Activated CD8-positive, alpha-beta memory T cell treated with anti-CD3 and anti-CD28 coated beads for 24 hours (primary cell): ENCODE data around the gene PCDHGA11.
"Not testable (repeated sequence)": the region's sequence is repeated elsewhere in the genome, so short reads cannot be mapped to it uniquely, and the experiment has no call there.

Experiments
- DNase-seq: peaks from one replicate; pipeline ENCODE4 v3.0.0-alpha.2; 2020

Gene PCDHGA11

DNA sequence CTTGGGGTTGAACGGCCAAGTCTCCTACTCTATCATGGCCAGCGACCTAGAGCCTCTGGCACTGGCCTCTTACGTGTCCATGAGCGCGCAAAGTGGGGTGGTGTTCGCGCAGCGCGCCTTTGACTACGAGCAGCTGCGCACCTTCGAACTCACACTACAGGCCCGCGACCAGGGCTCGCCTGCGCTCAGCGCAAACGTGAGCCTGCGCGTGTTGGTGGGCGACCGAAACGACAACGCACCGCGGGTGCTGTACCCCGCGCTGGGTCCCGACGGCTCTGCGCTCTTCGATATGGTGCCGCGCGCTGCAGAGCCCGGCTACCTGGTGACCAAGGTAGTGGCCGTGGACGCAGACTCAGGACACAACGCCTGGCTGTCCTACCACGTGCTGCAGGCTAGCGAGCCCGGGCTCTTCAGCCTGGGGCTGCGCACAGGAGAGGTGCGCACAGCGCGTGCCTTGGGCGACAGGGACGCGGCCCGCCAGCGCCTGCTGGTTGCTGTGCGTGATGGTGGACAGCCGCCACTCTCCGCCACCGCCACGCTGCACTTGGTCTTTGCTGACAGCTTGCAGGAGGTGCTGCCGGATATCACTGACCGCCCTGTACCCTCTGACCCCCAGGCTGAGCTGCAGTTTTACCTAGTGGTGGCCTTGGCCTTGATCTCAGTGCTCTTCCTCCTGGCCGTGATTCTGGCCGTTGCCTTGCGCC lies 21.1 kb upstream of the PCDHGA11 start:
- no peak for DNase-seq

DNA sequence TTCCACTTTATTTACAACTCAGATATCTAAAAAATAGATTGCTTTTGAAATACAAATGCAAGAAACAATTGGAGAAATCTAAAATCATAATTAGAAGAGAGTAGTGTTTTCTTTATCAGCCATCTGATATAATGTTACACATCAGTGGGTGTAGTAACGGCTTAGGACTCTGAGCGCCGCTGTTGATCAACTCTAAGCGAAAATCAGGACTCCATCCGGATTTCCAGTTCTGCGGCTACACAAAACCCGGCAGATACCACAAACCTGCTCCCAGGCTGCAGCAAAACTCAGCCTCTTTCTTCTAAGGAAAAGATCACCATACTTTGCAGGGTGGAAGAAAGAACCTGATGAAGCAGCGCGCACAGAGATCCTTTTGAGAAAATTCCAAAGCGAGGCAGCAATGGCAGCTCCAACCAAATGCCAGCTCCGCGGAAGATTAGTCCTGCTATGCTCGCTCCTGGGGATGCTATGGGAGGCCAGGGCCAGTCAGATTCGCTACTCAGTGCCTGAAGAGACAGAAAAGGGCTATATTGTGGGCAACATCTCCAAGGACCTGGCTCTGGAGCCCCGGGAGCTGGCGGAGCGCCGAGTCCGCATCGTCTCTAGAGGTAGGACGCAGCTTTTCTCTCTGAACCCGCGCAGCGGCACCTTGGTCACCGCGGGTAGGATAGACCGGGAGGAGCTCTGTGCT lies 18.2 kb upstream of the PCDHGA11 start, which contains the start of gene PCDHGA9:
PCDHGA9 (plus strand) TSS at position 226 of the 691 bp plus-strand sequence; CDS start at position 401, 175 bp downstream.
- DNase-seq = no peak

DNA sequence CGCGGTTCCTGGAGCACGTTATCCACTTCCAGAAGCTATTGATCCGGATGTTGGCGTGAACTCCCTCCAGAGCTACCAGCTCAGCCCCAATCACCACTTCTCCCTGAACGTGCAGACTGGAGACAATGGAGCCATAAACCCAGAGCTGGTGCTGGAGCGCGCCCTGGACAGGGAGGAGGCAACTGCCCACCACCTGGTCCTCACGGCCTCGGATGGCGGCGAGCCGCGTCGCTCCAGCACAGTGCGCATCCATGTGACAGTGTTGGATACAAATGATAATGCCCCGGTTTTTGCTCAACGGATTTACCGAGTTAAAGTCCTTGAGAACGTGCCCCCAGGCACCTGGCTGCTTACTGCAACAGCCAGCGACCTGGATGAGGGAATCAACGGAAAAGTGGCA lies 17.5 kb upstream of the PCDHGA11 start:
- DNase-seq = no peak

DNA sequence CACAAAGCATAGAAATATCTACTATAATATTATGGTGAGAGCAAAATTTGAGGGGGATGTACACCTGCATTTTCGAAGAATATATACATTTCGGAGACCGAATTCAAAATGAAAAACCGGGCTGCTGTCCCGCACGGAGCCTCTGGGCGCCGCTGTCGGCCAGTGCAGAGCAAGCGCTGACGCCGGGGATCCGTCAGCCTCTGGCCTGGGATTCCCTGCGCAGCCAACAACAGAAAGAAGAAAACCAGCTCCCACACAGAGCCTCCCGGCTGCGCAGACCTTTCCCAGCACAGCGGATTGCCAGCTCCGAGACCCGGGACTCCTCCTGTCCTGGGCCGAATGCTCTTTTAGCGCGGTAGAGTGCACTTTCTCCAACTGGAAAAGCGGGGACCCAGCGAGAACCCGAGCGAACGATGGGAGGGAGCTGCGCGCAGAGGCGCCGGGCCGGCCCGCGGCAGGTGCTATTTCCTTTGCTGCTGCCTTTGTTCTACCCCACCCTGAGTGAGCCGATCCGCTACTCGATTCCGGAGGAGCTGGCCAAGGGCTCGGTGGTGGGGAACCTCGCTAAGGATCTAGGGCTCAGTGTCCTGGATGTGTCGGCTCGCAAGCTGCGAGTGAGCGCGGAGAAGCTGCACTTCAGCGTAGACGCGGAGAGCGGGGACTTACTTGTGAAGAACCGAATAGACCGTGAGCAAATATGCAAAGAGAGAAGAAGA lies 12.9 kb upstream of the PCDHGA11 start, which contains the start of gene PCDHGB6:
PCDHGB6 (plus strand) TSS at position 232 of the 716 bp plus-strand sequence; CDS start at position 414, 182 bp downstream.
- peak; percentile 54 for DNase-seq

DNA sequence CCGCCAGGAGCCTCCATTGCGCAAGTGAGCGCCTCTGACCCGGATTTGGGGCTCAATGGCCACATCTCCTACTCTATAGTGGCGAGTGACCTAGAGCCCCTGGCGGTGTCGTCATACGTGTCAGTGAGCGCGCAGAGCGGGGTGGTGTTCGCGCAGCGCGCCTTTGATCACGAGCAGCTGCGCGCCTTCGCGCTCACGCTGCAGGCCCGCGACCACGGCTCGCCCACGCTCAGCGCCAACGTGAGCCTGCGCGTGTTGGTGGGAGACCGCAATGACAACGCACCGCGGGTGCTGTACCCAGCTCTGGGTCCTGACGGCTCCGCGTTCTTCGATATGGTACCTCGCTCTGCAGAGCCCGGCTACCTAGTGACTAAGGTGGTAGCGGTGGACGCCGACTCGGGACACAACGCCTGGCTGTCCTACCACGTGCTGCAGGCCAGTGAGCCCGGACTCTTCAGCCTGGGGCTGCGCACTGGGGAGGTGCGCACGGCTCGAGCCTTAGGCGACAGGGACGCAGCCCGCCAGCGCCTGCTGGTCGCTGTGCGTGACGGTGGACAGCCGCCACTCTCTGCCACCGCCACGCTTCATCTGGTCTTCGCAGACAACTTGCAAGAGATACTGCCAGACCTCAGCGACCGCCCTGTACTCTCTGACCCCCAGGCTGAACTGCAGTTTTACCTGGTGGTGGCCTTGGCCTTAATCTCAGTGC lies 11.1 kb upstream of the PCDHGA11 start:
- DNase-seq = no peak

DNA sequence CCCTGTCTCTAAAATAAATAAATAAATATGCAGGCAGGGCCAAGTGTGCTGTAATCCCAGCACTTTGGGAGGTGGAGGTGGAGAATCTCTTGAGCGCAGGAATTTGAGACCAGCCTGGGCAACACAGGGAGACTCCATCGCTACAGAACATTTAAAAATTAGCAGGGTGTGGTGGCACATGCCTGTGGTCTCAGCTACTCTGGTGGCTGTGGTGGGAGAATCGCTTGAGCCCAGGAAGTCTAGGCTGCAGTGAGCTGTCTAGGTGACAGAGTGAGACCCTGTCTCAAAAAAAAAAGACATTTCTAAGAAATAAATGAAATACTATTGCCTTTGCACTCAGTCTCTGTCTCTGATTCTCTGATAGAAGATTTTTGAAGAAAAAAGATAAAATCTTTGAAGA lies 9.3 kb upstream of the PCDHGA11 start:
- DNase-seq = no peak

DNA sequence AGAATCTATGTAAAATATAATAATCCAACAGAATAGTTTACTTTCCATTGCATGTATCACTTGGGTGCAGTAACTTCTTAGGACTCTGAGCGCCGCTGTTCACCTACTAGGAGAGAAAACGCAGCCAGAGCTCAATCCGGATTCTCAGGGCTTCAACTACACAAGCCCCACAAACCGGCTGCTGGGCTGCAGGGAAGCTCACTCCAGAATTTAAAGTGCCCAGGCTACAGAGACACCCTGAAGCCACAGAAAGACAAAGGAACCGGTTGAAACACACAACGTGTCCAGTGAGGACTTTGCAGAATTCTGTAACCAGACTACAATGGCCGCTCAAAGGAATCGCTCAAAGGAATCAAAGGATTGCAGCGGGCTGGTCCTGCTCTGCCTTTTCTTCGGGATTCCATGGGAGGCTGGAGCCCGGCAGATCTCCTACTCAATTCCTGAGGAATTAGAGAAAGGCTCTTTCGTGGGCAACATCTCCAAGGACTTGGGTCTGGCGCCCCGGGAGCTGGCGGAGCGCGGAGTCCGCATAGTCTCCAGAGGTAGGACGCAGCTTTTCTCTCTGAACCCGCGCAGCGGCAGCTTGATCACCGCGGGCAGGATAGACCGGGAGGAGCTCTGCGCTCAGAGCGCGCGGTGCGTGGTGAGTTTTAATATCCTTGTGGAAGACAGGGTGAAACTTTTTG lies 7.9 kb upstream of the PCDHGA11 start, which contains the start of gene PCDHGA10:
PCDHGA10 (plus strand) TSS at position 134 of the 686 bp plus-strand sequence; CDS start at position 323, 189 bp downstream.
- DNase-seq = peak; percentile 70

DNA sequence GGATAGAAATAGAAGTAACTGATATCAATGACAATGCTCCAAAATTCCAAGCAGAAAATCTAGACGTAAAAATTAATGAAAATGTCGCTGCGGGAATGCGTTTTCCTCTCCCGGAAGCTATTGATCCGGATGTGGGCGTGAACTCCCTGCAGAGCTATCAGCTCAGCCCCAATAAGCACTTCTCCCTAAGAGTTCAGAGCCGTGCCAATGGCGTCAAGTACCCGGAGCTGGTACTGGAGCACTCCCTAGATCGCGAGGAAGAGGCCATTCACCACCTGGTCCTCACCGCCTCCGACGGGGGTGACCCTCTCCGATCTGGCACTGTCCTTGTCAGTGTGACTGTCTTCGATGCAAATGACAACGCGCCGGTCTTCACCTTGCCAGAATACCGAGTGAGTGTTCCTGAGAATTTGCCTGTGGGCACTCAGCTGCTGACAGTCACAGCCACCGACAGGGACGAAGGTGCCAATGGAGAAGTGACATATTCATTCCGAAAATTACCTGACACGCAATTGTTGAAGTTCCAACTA lies 7.2 kb upstream of the PCDHGA11 start:
- DNase-seq = no peak

DNA sequence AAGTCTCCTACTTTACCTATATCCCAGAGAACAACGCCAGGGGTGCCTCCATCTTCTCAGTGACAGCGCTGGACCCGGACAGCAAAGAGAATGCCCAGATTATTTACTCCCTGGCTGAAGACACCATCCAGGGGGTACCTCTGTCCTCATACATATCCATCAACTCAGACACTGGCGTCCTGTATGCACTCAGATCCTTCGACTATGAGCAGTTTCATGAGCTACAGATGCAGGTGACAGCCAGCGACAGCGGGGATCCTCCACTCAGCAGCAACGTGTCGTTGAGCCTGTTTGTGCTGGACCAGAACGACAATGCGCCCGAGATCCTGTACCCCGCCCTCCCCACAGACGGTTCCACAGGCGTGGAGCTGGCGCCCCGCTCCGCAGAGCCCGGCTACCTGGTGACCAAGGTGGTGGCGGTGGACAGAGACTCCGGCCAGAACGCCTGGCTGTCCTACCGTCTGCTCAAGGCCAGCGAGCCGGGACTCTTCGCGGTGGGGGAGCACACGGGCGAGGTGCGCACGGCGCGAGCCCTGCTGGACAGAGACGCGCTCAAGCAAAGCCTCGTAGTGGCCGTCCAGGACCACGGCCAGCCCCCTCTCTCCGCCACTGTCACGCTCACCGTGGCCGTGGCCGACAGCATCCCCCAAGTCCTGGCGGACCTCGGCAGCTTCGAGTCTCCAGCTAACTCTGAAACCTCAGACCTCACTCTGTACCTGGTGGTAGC lies 6.1 kb upstream of the PCDHGA11 start:
- DNase-seq = not testable (repeated sequence)

DNA sequence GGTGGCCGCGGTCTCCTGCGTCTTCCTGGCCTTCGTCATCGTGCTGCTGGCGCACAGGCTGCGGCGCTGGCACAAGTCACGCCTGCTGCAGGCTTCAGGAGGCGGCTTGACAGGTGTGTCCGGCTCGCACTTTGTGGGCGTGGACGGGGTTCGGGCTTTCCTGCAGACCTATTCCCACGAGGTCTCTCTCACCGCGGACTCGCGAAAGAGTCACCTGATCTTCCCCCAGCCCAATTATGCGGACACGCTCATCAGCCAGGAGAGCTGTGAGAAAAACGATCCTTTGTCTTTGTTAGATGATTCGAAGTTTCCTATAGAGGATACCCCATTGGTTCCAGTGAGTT lies 5.6 kb upstream of the PCDHGA11 start:
- not testable (repeated sequence) for DNase-seq

DNA sequence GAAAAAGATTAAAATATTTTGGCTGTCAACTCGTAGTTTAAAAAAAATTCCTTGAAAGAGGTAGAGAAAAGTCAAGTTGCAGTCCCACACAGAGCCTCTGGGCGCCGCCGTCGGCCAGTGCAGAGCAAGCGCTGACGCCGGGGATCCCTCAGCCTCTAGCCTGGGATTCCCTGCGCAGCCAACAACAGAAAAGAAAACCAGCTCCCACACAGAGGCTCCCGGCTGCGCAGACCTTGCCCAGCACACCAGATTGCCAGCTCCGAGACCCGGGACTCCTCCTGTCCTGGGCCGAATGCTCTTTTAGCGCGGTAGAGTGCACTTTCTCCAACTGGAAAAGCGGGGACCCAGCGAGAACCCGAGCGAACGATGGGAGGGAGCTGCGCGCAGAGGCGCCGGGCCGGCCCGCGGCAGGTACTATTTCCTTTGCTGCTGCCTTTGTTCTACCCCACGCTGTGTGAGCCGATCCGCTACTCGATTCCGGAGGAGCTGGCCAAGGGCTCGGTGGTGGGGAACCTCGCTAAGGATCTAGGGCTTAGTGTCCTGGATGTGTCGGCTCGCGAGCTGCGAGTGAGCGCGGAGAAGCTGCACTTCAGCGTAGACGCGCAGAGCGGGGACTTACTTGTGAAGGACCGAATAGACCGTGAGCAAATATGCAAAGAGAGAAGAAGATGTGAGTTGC lies 3.2 kb upstream of the PCDHGA11 start, which contains the start of gene PCDHGB7:
PCDHGB7 (plus strand) TSS at position 184 of the 679 bp plus-strand sequence; CDS start at position 367, 183 bp downstream.
- DNase-seq = not testable (repeated sequence)

DNA sequence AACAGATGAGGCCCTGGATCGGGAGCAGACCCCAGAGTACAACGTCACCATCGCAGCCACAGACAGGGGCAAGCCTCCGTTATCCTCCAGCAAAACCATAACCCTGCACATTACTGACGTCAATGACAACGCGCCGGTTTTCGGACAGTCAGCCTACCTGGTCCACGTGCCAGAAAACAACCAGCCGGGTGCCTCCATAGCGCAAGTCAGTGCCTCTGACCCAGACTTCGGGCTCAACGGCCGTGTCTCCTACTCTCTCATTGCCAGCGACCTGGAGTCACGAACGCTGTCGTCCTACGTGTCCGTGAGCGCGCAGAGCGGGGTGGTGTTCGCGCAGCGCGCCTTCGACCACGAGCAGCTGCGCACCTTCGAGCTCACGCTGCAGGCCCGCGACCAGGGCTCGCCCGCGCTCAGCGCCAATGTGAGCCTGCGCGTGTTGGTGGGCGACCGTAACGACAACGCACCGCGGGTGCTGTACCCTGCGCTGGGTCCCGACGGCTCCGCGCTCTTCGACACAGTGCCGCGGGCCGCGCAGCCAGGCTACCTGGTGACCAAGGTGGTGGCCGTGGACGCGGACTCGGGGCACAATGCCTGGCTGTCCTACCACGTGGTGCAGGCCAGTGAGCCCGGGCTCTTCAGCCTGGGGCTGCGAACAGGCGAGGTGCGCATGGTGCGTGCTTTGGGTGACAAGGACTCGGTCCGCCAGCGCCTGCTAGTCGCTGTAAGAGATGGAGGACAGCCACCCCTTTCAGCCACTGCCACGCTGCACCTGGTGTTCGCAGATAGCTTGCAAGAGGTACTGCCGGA lies 1.6 kb upstream of the PCDHGA11 start:
- DNase-seq = no peak

DNA sequence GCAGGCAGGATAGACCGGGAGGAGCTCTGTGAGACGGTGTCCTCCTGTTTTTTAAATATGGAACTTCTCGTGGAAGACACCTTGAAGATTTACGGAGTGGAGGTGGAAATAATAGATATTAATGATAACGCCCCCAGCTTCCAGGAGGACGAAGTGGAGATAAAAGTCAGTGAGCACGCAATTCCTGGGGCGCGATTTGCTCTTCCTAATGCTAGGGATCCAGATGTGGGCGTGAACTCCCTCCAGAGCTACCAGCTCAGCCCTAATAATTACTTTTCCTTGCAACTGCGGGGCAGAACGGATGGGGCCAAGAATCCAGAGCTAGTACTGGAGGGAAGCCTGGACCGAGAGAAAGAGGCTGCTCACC lies 621 bp downstream of the PCDHGA11 start:
- no peak for DNase-seq

DNA sequence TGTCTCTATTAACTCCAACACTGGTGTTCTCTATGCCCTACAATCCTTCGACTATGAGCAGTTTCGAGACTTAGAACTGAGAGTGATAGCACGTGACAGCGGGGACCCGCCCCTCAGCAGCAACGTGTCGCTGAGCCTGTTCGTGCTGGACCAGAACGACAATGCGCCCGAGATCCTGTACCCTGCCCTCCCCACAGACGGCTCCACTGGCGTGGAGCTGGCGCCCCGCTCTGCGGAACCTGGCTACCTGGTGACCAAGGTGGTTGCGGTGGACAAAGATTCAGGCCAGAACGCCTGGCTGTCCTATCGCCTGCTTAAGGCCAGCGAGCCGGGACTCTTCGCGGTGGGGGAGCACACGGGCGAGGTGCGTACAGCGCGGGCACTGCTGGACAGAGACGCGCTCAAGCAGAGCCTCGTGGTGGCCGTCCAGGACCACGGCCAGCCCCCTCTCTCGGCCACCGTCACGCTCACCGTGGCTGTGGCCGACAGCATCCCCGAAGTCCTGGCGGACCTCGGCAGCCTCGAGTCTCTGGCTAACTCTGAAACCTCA lies 2.0 kb downstream of the PCDHGA11 start:
- no peak for DNase-seq

DNA sequence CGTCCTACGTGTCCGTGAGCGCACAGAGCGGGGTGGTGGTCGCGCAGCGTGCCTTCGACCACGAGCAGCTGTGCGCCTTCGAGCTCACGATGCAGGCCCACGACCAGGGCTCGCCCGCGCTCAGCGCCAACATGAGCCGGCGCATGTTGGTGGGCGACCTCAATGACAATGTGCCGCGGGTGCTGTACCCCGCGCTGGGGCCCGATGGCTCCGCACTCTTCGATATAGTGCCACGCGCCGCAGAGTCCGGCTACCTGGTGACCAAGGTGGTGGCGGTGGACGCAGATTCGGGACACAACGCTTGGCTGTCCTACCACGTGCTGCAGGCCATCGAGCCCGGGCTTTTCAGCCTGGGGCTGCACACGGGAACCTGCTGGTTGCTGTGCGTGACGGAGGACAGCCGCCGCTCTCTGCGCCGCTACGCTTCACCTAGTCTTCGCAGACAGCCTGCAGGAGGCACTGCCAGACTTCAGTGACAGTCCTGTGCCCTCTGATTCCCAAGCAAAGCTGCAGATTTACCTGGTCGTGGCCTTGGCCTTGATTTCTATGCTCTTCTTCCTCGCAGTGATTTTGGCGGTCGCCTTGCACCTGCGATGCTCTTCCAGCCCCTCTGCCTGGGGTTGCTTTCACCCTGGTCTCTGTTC lies 7.1 kb downstream of the PCDHGA11 start:
- DNase-seq = no peak

DNA sequence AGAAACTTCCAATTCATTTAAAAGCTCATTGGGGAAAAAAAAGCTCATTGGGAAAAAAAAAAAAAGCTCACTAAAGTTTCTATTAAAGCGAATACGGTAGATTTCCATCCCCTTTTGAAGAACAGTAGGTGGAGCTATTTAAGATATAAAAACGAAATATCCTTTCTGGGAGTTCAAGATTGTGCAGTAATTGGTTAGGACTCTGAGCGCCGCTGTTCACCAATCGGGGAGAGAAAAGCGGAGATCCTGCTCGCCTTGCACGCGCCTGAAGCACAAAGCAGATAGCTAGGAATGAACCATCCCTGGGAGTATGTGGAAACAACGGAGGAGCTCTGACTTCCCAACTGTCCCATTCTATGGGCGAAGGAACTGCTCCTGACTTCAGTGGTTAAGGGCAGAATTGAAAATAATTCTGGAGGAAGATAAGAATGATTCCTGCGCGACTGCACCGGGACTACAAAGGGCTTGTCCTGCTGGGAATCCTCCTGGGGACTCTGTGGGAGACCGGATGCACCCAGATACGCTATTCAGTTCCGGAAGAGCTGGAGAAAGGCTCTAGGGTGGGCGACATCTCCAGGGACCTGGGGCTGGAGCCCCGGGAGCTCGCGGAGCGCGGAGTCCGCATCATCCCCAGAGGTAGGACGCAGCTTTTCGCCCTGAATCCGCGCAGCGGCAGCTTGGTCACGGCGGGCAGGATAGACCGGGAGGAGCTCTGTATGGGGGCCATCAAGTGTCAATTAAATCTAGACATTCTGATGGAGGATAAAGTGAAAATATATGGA lies 9.7 kb downstream of the PCDHGA11 start, which contains the start of gene PCDHGA12:
PCDHGA12 (plus strand) TSS at position 176 of the 782 bp plus-strand sequence; CDS start at position 429, 253 bp downstream.
- no peak for DNase-seq

DNA sequence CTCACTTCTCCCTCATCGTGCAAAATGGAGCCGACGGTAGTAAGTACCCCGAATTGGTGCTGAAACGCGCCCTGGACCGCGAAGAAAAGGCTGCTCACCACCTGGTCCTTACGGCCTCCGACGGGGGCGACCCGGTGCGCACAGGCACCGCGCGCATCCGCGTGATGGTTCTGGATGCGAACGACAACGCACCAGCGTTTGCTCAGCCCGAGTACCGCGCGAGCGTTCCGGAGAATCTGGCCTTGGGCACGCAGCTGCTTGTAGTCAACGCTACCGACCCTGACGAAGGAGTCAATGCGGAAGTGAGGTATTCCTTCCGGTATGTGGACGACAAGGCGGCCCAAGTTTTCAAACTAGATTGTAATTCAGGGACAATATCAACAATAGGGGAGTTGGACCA lies 10.4 kb downstream of the PCDHGA11 start:
- DNase-seq = no peak

DNA sequence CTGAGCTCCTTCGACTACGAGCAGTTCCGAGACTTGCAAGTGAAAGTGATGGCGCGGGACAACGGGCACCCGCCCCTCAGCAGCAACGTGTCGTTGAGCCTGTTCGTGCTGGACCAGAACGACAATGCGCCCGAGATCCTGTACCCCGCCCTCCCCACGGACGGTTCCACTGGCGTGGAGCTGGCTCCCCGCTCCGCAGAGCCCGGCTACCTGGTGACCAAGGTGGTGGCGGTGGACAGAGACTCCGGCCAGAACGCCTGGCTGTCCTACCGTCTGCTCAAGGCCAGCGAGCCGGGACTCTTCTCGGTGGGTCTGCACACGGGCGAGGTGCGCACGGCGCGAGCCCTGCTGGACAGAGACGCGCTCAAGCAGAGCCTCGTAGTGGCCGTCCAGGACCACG lies 11.5 kb downstream of the PCDHGA11 start:
- DNase-seq = not testable (repeated sequence)
